Ishikawa (cell line): ENCODE data around the gene ANAPC5.

Experiments used
- CREB1 ChIP-seq: IDR thresholded peaks from 2 replicates; pipeline ENCODE4 v1.6.1; 2012; ENCODE audit warnings: low read depth
- RAD21 ChIP-seq: IDR thresholded peaks from 2 replicates; pipeline ENCODE4 v1.6.1; 2012; ENCODE audit warnings: low read depth
- REST ChIP-seq: IDR thresholded peaks from 2 replicates; pipeline ENCODE4 v1.6.1; 2012; ENCODE audit warnings: low read depth, mild to moderate bottlenecking

- TF ChIP-seq RAD21 (no peak), REST (no peak), CREB1 (no peak)
Observed at GRCh38 chr12:121282072-121282742, 70.0 kb downstream of the ANAPC5 start.
